Progenitor cell of endocrine pancreas (in vitro differentiated cells): Measurements from ENCODE around the gene L3MBTL3. TPM values are rescaled to one million over a fixed set of nuclear protein-coding genes. Genes with fewer than 3 reads are reported as not detected.

Experiments
- DNase-seq: peaks from one replicate; pipeline ENCODE4 v3.0.0; 2021; ENCODE audit warnings: low spot score; ENCODE audit not compliant: unreplicated experiment
- H3K27ac Mint-ChIP-seq: 2 replicates; pipeline ENCODE4 v1.8.0; 2021; ENCODE audit warnings: mild to moderate bottlenecking, moderate library complexity, mixed read lengths
- H3K27me3 Mint-ChIP-seq: 2 replicates; pipeline ENCODE4 v1.8.0; 2021; ENCODE audit warnings: mixed read lengths
- H3K36me3 Mint-ChIP-seq: 2 replicates; pipeline ENCODE4 v1.8.0; 2022; ENCODE audit warnings: mixed read lengths; ENCODE audit not compliant: insufficient read depth
- H3K4me1 Mint-ChIP-seq: 2 replicates; pipeline ENCODE4 v1.8.0; 2021; ENCODE audit warnings: low read depth, mixed read lengths
- H3K4me3 Mint-ChIP-seq: 2 replicates; pipeline ENCODE4 v1.8.0; 2021; ENCODE audit warnings: low read depth, mild to moderate bottlenecking, moderate library complexity, mixed read lengths
- H3K9me3 Mint-ChIP-seq: 2 replicates; pipeline ENCODE4 v1.8.0; 2021; ENCODE audit warnings: low read depth, mixed read lengths
- CTCF ChIP-seq: fragments of 200-600 bp; sonication (generic); IDR thresholded peaks from one replicate; pipeline ENCODE4 v1.5.0; 2021; ENCODE audit warnings: antibody characterized with exemption, mild to moderate bottlenecking; ENCODE audit not compliant: unreplicated experiment
- total RNA-seq: library from RNA; stranded (reverse); gene quantifications from 2 replicates; pipeline ENCODE4 v1.2.1, GENCODE V29; 2021

L3MBTL3 gene
- total RNA-seq, 1 donor from 2014 or later = 30.3 TPM

DNA sequence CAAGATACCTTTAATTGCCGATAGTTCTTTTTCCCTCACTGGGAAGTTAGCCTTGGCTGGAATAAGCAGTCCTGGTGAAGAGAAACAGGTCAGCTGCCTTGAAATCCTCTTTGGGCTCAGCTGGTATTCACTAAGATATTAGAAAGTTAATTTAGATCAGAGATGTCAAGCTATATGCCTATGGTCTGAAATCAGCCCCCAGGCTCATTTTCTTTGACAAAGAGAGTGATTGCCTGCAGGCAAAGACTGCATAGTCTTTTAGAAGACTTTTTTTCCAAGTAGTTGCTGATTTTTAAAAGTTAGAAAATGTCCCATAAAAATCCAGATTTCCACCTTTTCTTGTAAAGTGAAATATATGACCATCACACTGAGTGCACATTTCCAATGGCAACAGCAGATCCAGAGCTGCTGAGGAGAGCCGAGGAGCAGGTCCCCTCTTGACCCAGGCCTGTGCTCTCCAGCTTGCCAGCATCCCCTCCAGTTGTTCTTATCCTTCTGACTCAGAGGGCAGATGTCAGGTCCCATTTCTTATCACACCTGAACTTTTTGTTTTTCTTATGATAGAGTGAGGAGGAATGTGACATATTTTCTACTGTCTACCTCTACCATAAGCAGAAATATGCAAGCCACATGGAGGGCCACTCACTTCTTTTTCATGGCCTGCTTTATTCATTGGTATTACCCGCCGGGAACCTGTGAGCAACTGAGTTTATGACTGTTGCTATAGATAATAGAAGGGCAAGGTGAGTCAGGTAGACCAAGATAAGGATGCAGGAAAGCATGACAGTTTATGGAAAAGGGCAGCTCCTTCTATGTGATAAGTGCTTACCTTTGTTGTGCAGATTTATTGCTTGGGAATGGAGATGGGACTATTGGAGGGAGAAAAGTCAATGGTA, 17.6 kb upstream of the L3MBTL3 start:
- TF ChIP-seq CTCF = no peak
- Mint-ChIP-seq H3K4me1 (no peaks in the 10 kb centered on the region), H3K4me3 (no peak overlapping the region)

DNA sequence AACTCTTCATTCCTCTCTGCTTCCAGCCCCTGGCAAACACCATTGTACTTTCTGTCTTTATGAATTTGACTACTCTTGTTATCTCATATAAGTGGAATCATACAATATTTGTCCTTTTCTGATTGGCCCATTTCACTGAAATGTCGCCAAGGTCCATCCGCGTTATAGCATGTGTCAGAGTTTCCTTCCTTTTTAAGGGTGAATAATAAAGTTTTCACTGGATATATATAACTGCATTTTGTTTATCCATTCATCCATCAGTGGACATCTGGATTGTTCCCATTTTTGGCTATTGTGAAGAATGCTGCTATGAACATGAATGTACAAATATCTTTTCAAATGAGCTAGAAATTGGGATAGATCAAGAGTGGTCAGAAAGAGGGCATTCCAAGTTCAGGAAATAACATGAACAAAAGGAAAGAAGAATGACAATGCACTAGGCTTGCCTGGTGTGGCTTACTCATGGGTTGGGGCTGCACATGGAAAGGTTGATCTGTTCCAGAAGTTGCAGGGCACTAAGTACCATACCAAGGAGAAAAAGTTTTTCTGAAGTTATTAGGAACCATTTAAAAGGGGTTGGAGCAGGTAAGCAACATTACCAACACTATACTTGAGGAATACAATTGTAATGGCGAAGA, 10.0 kb upstream of the L3MBTL3 start:
- Mint-ChIP-seq H3K27ac (no peak overlapping the region), H3K27me3 (peaks cover 56% of the 10 kb centered on the region), H3K4me1 (peaks cover 11% of the 10 kb centered on the region), H3K9me3 (no peaks in the 10 kb centered on the region), H3K36me3 (no peaks in the 10 kb centered on the region), H3K4me3 (no peak overlapping the region)
- TF ChIP-seq CTCF = no peak
- no peak for DNase-seq

More for the DNA sequence above, 17.6 kb upstream of the L3MBTL3 start:
- Mint-ChIP-seq H3K36me3 (no peaks in the 10 kb centered on the region), H3K27ac (no peak overlapping the region), H3K27me3 (peaks cover 45% of the 10 kb centered on the region), H3K9me3 (no peaks in the 10 kb centered on the region)
- DNase-seq = no peak

GRCh38 chr6:130009146-130009545, 9.2 kb upstream of the L3MBTL3 start:
- peaks cover 50% of the 10 kb centered on the region for H3K27me3 Mint-ChIP-seq
- no peak overlapping the region for H3K27ac Mint-ChIP-seq
- H3K4me1 Mint-ChIP-seq = peaks cover 11% of the 10 kb centered on the region
- no peaks in the 10 kb centered on the region for H3K36me3 Mint-ChIP-seq
- no peak for DNase-seq
- no peaks in the 10 kb centered on the region for H3K9me3 Mint-ChIP-seq
- H3K4me3 Mint-ChIP-seq = no peak overlapping the region
- TF ChIP-seq CTCF = no peak

GRCh38 chr6:130010387-130010786, 8.0 kb upstream of the L3MBTL3 start:
- no peaks in the 10 kb centered on the region for H3K9me3 Mint-ChIP-seq
- H3K27me3 Mint-ChIP-seq = peaks cover 46% of the 10 kb centered on the region
- DNase-seq = no peak
- H3K27ac Mint-ChIP-seq = no peak overlapping the region
- no peak overlapping the region for H3K4me3 Mint-ChIP-seq
- H3K4me1 Mint-ChIP-seq = peaks cover 11% of the 10 kb centered on the region
- H3K36me3 Mint-ChIP-seq = no peaks in the 10 kb centered on the region
- TF ChIP-seq CTCF = no peak

GRCh38 chr6:130012728-130013127, 5.7 kb upstream of the L3MBTL3 start:
- H3K4me3 Mint-ChIP-seq = no peak overlapping the region
- H3K36me3 Mint-ChIP-seq = no peaks in the 10 kb centered on the region
- H3K4me1 Mint-ChIP-seq = no peaks in the 10 kb centered on the region
- H3K27me3 Mint-ChIP-seq = peaks cover 52% of the 10 kb centered on the region
- no peaks in the 10 kb centered on the region for H3K9me3 Mint-ChIP-seq
- H3K27ac Mint-ChIP-seq = no peak overlapping the region
- no peak for DNase-seq
- no peak for TF ChIP-seq CTCF
